RWPE2 (cell line): Measurements from ENCODE around the gene MYLK3.
"Not testable (repeated sequence)": the region's sequence is repeated elsewhere in the genome, so short reads cannot be mapped to it uniquely, and the experiment has no call there.

Source experiments
- ATAC-seq: fragments of 200-7000 bp; cut with Tn5 transposase; 3 replicates; pipeline ENCODE4 v1.9.1; 2021; ENCODE audit warnings: low read depth
- DNase-seq: peaks from one replicate; pipeline ENCODE4 v3.0.0-alpha.2; 2020; ENCODE audit warnings: low spot score
- H3K27ac ChIP-seq: fragments of 450-650 bp; 2 replicates; pipeline ENCODE4 v1.5.1; 2017; ENCODE audit warnings: mild to moderate bottlenecking; ENCODE audit not compliant: poor library complexity, severe bottlenecking
- H3K27me3 ChIP-seq: fragments of 250-450 bp; sonication (Bioruptor Pico); 2 replicates; pipeline ENCODE4 v1.5.1; 2021; ENCODE audit warnings: mild to moderate bottlenecking, moderate library complexity; ENCODE audit not compliant: insufficient read depth, poor library complexity, severe bottlenecking
- H3K36me3 ChIP-seq: fragments of 250-450 bp; sonication (Bioruptor Pico); 2 replicates; pipeline ENCODE4 v1.5.1; 2020; ENCODE audit warnings: low read depth, mild to moderate bottlenecking, moderate library complexity
- H3K4me1 ChIP-seq: fragments of 250-450 bp; sonication (Bioruptor Pico); 2 replicates; pipeline ENCODE4 v1.5.1; 2021; ENCODE audit warnings: mild to moderate bottlenecking, moderate library complexity; ENCODE audit not compliant: insufficient read depth, poor library complexity, severe bottlenecking
- H3K4me3 ChIP-seq: fragments of 250-450 bp; sonication (Bioruptor Pico); 2 replicates; pipeline ENCODE4 v1.5.1; 2021; ENCODE audit warnings: mild to moderate bottlenecking, moderate library complexity; ENCODE audit not compliant: severe bottlenecking
- H3K9me3 ChIP-seq: fragments of 250-450 bp; sonication (Bioruptor Pico); 2 replicates; pipeline ENCODE4 v1.5.1; 2021; ENCODE audit warnings: mild to moderate bottlenecking, moderate library complexity; ENCODE audit not compliant: severe bottlenecking
- TF ChIP-seq, protein P1 (sequence below): fragments of 450-650 bp; IDR thresholded peaks from one replicate; pipeline ENCODE4 v1.5.1; 2017; ENCODE audit warnings: mild to moderate bottlenecking, moderate library complexity; ENCODE audit not compliant: poor library complexity, severe bottlenecking

The MYLK3 gene

DNA sequence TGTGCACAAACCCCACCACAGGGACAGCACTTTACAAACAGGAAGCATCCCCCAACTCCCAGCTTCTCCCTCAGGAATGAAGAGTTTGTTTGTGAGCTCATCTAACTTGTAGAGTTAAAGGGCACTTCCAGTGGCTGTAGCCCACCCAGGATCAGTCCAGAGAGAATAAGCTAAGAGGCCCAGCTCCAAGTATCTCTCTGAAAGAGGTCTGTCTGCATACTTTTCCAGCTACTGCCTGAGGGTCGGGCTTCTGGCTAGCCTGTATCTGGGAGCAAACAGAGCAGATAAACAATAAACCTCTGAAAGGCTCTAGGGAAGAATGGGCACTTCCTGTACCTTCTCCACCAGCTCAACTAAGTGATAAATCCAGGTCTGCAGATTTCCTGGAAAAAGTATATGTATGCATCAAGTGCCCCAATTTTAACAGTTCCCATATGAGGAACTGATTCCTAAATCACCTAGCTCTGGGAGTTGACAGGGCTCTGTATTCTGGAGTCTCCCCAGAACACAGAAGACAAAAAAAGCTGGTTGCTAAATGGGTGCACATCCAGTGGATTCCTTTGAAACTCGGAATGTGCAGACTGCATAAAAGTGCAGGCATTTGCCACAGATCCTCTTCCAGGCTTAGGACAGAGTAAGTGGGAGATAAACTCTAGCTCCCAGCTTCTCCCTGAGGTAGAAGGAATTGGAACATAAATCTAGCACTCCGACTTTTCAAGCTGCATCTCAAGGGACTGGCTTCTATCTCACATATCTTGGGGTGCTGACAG, 37.1 kb upstream of the MYLK3 start:
- H3K9me3 ChIP-seq, result no peaks in the 10 kb centered on the region
- no peaks in the 10 kb centered on the region for H3K36me3 ChIP-seq
- DNase-seq, result no peak
- H3K27ac ChIP-seq, result no peak overlapping the region
- no peaks in the 10 kb centered on the region for H3K27me3 ChIP-seq
- H3K4me3 ChIP-seq, result no peak overlapping the region
- TF ChIP-seq, protein P1, sequence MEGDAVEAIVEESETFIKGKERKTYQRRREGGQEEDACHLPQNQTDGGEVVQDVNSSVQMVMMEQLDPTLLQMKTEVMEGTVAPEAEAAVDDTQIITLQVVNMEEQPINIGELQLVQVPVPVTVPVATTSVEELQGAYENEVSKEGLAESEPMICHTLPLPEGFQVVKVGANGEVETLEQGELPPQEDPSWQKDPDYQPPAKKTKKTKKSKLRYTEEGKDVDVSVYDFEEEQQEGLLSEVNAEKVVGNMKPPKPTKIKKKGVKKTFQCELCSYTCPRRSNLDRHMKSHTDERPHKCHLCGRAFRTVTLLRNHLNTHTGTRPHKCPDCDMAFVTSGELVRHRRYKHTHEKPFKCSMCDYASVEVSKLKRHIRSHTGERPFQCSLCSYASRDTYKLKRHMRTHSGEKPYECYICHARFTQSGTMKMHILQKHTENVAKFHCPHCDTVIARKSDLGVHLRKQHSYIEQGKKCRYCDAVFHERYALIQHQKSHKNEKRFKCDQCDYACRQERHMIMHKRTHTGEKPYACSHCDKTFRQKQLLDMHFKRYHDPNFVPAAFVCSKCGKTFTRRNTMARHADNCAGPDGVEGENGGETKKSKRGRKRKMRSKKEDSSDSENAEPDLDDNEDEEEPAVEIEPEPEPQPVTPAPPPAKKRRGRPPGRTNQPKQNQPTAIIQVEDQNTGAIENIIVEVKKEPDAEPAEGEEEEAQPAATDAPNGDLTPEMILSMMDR, result no peak
- ATAC-seq, result no peak
- no peaks in the 10 kb centered on the region for H3K4me1 ChIP-seq

DNA sequence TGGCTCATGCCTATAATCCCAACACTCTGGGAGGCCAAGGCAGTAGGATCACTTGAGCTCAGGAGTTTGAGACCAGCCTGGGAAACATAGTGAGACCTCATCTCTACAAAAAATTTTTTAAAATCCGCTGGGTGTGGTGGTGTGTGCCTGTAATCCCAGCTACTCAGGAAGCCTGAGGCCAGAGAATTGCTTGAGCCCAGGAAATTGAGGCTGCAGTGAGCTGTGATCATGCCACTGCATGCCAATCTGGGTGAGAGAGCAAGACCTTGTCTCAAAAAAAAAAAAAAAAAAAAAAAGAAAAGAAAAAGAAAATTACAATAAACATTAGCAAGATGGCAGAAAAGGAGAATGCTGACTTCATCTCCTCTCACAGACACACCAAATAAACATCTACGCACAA, 36.4 kb upstream of the MYLK3 start:
- not testable (repeated sequence) for DNase-seq, H3K9me3 ChIP-seq, H3K36me3 ChIP-seq, H3K27ac ChIP-seq, H3K27me3 ChIP-seq, H3K4me1 ChIP-seq, ATAC-seq, H3K4me3 ChIP-seq

DNA sequence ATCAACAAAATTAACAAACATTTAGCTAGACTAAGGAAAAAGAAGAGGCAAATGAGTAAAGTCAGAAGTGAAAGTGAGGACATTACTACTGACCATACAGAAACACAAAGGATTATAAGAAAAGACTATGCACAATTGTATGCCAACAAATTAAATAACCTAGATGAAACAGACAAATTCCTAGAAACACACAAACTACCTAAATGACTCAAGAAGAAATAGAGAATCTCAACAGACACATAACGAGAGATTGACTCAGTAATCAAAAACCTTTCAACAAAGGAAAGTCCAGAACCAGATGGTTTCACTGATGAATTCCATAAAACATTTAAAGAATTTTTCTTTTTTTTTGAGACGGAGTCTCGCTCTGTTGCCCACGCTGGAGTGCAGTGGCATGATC, 35.7 kb upstream of the MYLK3 start:
- Histone ChIP-seq H3K36me3 (no peaks in the 10 kb centered on the region), H3K27me3 (no peaks in the 10 kb centered on the region), H3K4me3 (no peak overlapping the region), H3K9me3 (no peaks in the 10 kb centered on the region), H3K4me1 (no peaks in the 10 kb centered on the region), H3K27ac (no peak overlapping the region)
- DNase-seq (no peak), ATAC-seq (no peak)
- TF ChIP-seq, protein P1, result no peak

DNA sequence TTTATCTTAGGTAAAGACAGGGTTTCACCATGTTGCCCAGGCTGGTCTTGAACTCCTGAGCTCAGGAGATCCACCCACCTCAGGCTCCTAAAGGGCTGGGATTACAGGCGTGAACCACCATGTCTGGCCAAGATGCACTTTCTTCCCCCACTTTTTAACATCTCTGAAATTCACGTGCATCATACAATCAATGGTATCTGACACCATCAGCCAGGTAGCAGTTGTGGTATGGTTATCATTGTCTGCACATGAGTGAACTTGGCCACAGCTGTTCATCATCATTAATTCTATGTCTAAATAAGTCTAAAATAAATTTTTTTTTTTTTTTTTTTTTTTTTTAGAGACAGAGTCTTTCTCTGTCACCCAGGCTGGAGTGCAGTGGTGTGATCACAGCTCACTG, 34.2 kb upstream of the MYLK3 start:
- no peaks in the 10 kb centered on the region for H3K4me1 ChIP-seq
- H3K4me3 ChIP-seq, result no peak overlapping the region
- no peaks in the 10 kb centered on the region for H3K27me3 ChIP-seq
- no peaks in the 10 kb centered on the region for H3K9me3 ChIP-seq
- ATAC-seq (no peak), DNase-seq (no peak)
- no peaks in the 10 kb centered on the region for H3K36me3 ChIP-seq
- H3K27ac ChIP-seq, result no peak overlapping the region
- TF ChIP-seq, protein P1, result no peak

DNA sequence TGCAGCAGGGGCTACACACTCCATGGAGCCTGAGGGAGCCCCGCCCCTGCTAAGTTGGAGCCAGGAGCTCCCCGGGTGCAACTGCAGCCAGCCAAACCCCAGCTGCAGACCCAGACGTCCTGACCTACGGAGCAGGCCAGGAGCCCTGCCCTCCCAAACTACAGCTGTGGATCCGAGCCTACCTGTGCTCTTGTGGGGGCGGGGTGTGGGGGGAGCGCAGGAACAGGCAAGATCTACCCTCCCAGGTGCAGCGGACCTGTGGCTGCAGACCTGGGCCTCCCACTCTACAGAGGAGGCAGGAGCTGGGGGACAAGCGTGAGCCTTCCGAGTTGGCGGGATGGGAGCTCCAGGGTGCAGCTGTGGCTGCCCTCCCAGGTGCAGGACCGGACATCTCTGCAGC, 29.7 kb upstream of the MYLK3 start:
- Histone ChIP-seq H3K27ac (no peak overlapping the region), H3K36me3 (no peaks in the 10 kb centered on the region), H3K27me3 (no peaks in the 10 kb centered on the region), H3K4me3 (no peak overlapping the region), H3K4me1 (no peaks in the 10 kb centered on the region), H3K9me3 (no peaks in the 10 kb centered on the region)
- DNase-seq (no peak), ATAC-seq (no peak)
- TF ChIP-seq, protein P1, result no peak
